HG03060 (cell line): ENCODE measurements around the gene PHF2.

Source experiments
- ATAC-seq: cut with Tn5 transposase; IDR thresholded peaks from one replicate; pipeline ENCODE4 v1.9.1; 2021; ENCODE audit warnings: low read depth, moderate number of reproducible peaks; ENCODE audit not compliant: unreplicated experiment

PHF2 gene

GRCh38 chr9:93648181-93648580, 71.8 kb downstream of the PHF2 start:
- no peak for ATAC-seq

DNA sequence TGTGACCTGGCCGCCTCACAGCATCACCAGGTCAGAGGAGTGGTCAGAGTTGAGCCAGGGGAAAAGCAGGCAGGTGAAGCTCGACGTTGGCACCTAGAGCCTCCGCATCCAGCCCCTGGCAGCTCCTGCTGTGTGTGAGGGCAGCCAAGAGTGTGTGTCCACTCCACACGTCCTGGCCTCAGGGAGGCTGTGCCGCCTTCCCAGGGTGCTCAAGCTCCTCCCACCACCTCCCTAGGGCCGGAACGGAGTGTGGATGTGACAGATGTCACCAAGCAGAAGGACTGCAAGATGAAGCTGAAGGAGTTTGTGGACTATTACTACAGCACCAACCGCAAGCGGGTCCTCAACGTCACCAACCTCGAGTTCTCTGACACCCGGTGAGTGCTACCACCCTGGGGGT, 72.5 kb downstream of the PHF2 start:
- no peak for ATAC-seq

- ATAC-seq, result no peak
Observed at GRCh38 chr9:93649610-93650261, 73.4 kb downstream of the PHF2 start.

- ATAC-seq, result no peak
Observed at GRCh38 chr9:93650448-93650847, 74.1 kb downstream of the PHF2 start.

- no peak for ATAC-seq
Observed at GRCh38 chr9:93651521-93651950, 75.2 kb downstream of the PHF2 start.

DNA sequence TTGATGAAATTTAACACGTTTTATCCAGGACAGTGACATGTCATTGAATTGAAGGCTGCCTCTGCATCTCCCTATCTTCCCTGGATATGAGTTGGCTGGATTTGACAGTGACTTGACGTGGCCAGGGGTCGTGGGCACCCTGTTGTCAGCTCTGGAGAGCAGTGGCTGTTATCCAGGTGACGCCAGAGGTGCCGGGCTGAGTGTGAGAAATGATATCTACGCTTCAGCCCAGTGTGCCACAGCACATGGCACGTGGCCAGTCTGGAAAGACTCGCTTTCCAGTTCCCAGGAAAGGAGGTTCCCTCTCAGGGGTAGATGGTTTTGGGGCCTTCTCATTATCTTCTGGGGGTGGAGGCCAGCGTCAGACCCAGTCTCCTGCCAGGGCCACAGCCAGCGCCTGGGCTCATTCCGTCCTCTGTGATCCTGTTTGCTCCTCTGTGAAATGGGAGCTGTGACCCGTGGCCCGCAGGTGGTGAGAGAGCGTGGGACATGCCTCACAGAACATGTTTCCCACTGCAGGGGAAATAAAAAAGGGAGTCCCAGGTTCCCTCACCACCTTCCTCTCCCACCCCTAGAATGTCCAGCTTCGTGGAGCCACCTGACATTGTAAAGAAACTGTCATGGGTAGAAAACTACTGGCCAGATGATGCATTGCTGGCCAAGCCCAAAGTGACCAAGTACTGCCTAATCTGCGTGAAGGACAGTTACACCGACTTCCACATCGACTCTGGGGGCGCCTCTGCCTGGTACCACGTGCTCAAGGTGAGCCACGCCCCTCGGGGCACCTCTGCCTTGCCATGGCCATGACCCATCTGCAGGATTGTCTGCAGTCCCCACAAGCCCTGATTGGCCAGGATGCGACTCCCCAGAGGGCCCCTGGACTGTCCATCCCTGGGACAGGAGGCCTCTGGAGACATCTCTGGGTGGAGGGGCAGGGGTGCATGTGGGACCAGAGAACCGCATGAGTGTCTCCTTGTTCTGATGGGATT, 76.5 kb downstream of the PHF2 start:
- no peak for ATAC-seq

DNA sequence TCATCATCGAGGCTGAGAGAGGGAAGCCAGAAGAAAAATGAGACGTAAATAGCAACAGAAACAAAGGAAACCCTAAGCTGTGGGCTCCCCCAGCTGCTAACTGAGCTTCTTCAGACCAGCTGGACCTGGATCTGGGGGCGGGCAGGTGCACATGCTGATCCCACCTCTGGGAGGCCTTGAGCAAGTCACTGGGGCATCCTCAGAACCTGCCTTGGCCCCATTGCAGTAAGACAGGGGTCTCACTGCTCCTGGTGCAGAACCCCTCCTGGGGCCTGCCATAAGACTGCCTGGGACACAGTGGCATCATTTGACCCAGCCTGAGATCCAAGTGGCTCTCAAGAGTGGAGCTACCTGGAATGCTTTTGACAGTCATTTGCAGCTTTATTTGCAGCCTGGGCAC, 77.4 kb downstream of the PHF2 start:
- ATAC-seq, result no peak

DNA sequence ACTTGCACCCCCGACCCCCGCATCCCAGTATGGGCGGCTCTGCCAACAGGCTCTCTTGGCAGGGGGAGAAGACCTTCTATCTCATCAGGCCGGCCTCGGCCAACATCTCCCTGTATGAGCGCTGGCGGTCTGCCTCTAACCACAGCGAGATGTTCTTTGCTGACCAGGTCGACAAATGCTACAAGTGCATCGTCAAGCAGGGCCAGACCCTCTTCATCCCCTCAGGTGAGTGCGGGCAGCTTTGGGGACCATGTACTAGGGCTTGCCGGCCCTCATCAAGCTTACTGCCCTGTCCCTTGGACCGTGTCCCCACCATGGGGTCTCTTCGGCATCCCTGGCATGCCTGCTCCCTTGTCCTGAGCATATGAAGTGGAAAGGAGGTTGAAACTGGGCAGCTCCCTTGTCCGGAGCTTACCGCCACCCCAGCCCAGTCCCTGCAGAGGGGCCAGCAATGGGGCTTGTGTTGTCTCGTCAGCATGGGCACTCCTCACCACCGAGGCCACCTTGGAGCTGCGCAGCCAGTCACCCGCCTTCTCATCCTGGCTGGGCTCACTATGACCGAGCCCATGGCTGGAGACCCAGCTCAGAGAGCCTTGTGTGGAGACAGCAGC, 78.1 kb downstream of the PHF2 start:
- ATAC-seq, result no peak

DNA sequence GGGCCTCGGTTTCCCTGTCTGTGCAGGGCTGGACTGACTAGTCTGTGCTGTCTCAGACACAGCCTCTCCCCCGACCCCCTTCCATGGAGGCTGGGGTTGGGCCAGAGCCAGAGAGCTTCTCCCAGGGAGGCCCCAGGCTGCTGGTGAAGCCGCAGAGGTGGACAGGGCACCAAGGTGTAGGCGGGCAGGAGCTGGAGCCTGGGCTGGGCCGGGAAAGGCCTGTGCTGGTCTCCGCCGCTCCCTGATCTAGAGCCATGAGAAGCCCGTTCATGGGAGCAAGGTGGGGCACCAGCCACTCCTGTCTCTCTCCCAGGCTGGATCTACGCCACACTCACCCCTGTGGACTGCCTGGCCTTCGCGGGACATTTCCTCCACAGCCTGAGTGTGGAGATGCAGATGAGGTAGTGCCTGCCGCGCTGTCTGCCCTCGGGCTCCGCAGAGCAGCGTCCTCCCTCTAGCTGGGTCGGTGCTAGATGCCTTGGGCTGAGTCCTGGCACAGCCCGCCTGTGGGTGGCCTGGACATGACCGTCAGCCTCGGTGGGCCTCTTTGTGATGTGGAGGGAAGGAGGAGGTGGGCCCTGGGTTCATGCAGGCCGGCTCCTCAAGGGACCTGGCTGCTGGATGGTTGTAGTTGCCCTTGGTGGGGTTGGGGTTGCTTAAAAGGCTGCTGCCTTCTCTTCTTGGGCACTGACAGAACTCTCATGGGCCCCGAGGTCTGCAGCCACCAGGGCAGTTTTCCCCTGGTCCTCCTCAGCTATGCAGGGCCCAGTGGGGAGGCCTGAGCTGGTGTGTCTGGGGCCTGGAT, 79.4 kb downstream of the PHF2 start:
- no peak for ATAC-seq

DNA sequence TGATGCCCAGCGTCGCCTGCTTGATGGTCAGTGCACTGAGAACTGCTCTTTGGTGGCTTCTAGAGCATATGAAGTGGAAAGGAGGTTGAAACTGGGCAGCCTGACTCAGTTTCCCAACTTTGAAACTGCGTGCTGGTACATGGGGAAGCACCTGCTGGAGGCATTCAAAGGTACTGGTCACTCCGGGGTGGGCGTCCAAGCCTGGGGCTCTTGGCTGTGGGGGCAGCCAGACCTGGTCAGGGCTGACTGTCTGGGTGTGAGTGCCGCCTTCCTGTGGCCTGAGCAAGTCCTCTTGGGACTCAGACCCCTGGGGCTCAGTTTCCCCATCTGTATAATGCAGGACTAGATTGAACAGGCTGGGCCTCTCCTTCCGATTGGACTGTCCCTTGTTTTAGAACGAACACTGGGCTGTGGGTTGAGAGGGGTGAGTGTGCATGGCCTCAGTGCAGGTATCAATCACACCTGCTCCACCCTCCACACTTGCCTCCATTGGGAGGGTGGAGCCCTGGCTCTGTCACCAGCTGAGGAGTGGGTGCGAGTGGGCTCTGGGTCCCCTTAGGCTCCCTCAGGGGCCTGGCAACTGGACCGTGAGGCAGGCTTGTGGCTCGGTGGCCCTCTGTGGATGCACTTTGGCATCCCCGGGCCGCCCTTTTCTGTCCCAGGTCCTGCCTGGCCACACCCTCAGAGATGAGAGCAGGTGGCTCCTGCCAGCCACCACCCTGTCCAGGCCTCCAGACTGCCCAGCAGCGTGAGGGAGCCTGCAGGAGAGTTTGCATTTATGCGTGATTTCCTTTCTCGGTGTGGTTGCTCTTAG, 80.2 kb downstream of the PHF2 start:
- no peak for ATAC-seq

GRCh38 chr9:93657331-93658111, 81.1 kb downstream of the PHF2 start:
- no peak for ATAC-seq

DNA sequence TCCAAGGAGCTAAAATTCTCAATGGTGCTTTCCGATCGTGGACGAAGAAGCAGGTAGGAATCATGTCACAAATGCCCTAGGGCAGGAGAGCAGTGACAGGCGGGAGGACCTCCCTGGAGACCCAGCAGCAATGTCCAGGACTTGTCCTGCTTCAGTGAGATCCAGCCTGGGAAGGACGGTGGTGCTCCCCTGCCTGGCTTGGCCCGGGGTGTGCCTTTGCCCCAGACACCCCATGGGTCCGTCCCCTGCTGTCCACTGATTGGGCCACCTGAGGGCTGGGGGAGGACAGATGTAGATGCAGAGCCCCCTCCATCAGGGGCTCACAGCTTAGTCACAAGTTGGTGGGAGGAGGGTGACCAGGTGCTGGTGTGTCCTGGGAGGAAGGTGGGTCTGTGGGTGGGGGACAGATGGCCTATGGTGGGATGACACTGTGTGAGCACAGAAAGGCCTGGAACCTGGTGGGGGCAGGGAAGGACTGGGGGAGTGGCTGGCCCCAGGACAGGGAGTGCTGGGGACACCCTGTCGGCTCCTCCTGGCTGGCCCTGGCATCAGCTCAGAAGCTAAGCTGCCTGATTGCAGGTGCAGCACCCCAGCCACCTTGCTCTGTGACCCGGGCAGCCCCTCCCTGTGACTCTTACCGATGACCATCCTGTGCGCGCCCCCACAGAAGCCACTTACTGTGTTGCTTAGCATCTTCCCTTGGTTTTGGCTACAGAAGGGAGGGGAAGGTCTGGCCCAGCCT, 82.0 kb downstream of the PHF2 start:
- no peak for ATAC-seq

GRCh38 chr9:93659044-93659836, 82.9 kb downstream of the PHF2 start:
- ATAC-seq, result no peak

GRCh38 chr9:93659837-93660177, 83.4 kb downstream of the PHF2 start:
- no peak for ATAC-seq

GRCh38 chr9:93660352-93661046, 84.1 kb downstream of the PHF2 start:
- no peak for ATAC-seq

GRCh38 chr9:93661591-93661990, 85.2 kb downstream of the PHF2 start:
- ATAC-seq, result no peak

DNA sequence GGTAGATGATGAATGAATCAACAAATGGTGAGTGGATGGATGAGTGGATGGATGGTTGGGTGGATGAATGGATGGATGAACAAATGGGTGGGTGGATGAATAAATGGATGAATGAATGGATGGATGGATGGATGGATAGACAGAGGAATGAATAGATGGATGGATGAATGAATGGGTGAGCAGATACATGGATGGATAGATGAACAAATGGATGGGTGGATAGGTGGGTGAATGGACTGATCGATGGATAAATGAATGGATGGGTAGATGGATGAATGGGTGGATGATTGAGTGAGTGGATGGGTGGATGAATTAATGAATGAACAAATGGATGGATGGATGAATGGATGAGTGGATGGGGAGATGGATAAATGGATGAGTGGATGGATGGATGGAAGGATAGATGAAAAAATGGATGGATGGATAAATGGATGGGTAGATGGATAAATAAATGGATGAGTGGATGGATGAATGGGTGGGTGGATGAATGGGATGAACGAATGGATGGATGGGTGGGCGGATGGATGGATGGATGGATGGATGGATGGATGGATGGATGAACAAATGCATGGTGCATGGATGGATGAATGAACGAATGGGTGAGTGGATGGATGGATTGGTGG, 85.7 kb downstream of the PHF2 start:
- ATAC-seq, result no peak
